ENCODE measurements around the gene CRHR1. TPM values are rescaled to one million over a fixed set of nuclear protein-coding genes. Genes with fewer than 3 reads are reported as not detected.

The CRHR1 gene
- total RNA-seq, 1 donor = under 0.01 TPM

DNA sequence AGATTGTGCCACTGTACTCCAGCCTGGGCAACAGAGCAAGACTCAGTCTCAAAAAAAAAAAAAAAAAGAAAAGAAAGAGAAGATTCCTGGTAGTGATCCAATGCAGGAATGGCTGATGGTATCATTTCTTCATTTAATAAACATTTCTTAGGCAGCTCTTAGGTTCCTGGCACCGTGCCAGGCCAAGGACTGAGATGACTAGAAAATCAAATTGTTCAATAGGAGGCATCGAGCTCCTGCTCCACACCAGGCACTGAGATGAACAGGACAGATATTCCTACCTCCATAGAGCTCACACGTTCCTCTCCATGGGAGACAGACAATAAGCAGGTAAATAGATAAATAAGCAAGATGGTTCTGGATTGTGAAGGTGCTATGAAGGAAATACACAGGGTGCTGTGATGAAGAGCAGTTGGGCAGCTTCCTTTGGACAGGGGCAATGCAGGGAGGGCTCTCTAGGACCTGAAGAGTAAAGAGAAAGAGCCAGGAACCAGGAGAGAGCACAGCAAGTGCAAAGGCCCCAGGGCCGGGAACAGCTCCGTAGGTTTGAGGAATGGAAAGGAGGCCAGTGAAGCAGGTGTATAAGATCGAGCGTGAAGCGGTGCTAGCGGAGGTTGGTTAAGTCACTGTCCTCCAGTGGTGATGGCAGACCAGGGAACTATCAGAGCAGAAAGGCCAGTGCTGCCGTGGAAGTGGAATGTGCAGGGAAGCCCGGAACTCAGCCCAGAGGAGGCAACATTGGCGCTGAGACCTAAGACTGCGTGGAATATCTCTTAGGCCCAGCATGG, 26.5 kb upstream of the CRHR1 start:
- DNase-seq (ENCODE audit: low read depth in 2 of 3, low spot score in 2 of 3) = no peak

DNA sequence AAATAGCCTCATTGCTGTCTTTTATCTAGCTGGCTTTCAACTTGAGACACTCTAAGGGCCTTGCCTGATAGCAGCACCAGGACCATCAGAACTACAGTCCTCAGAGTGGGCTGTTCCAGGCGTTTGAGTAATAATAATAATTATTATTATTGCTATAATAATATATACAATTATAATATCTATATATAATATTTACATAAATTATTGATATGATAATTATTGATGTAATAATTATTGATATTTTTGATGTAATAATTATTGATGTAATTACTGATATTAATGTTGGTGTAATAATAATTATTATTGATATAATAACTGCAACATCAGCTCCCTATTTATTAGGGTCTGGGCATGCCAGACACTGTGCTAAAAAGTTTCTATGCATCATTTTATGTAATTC, 25.6 kb upstream of the CRHR1 start:
- DNase-seq (ENCODE audit: low read depth in 2 of 3, low spot score in 2 of 3) = no peak

GRCh38 chr17:45759761-45760160, 24.4 kb upstream of the CRHR1 start:
- DNase-seq (ENCODE audit: low read depth in 2 of 3, low spot score in 2 of 3) = no peak

DNA sequence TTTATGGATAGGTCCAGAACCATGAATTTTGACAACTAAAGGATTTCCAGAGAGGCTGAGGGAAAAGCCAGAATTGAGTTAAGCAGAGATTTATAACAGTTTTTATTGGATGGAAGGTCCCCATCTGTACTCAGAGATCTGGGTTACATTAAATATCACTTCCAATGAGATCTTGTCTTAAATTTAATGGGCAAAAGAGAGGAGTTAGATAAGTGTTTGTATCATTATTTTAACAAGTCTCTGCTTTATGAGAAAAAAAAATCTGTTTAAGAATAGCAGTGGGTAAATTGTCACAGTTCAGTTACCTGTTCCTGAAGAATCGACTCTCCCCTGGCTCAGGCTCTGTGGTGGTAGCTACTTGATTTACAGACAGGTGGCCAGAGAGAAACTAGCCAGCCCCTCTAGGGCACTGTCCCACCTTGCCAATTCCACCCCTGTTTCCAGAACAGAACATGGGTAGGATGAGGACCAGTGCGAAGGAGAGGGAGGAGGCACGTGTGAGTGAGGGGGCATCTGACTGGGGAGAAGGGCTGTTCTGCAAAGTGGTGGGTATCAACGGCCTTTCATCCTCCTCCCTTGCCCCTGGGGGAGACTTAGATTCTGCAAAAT, 22.1 kb upstream of the CRHR1 start:
- no peak for DNase-seq (ENCODE audit: low read depth in 2 of 3, low spot score in 2 of 3)

DNA sequence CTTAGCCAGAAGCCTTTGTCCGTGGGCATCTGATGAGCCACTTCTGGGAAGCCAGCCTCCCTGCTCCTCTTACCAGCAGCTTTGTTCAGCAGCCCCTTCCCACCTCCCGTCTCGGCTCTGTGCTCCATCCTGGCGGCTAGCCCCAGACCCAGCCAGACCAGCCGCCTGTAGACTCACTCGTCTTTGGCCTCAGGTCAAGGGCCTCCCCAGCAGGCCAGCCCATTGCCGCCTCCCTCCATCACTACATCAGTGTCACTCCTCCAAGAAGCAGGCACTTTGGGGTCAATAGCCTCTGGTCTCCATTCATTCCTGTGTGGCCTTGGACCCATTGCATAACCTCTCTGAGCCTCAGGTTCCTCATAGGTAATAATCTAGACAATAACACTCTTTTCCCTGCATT, 20.9 kb upstream of the CRHR1 start:
- DNase-seq (ENCODE audit: low read depth in 2 of 3, low spot score in 2 of 3) = no peak

- no peak for DNase-seq (ENCODE audit: low read depth in 2 of 3, low spot score in 2 of 3)
These were observed 19.6 kb upstream of the CRHR1 start for GRCh38 chr17:45764479-45764878.

- DNase-seq (ENCODE audit: low read depth in 2 of 3, low spot score in 2 of 3) = no peak
These were observed 16.1 kb upstream of the CRHR1 start for GRCh38 chr17:45768000-45768399.

DNA sequence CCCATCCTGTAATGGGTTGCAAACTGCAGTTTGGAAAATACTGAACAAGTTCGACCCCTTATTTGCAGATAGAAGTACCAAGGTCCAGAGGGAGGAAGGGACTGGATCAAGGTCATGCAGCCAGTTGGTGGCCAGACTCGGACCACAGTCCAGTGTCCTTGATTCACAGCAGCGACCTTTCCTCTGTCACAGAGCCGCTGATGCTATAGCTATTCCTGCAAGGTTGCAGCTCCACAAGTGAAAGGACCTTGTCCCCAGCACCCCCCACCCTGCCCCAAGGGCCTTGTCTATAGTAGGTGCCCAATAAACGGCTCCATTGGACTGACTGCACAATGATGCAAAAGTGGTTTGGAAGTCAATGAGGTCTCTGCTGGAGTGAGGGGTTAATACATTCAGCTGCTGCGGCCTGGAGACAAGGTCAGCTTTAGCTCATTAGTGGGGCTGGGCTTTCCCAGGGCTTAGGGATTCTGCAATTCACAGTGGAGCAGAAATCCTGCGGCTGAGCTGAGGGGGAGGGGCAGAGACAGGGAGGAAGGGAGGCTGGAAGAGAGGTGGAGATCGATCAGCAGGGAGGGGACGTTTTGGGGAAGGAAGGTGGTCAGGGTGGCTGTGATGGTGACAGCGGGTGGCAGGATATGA, 13.4 kb upstream of the CRHR1 start:
- DNase-seq (ENCODE audit: low read depth in 2 of 3, low spot score in 2 of 3) = no peak

GRCh38 chr17:45771271-45771959, 12.7 kb upstream of the CRHR1 start:
- DNase-seq (ENCODE audit: low read depth in 2 of 3, low spot score in 2 of 3) = no peak

- DNase-seq (ENCODE audit: low read depth in 2 of 3, low spot score in 2 of 3) = no peak
These were observed 9.0 kb upstream of the CRHR1 start for GRCh38 chr17:45775148-45775547.

DNA sequence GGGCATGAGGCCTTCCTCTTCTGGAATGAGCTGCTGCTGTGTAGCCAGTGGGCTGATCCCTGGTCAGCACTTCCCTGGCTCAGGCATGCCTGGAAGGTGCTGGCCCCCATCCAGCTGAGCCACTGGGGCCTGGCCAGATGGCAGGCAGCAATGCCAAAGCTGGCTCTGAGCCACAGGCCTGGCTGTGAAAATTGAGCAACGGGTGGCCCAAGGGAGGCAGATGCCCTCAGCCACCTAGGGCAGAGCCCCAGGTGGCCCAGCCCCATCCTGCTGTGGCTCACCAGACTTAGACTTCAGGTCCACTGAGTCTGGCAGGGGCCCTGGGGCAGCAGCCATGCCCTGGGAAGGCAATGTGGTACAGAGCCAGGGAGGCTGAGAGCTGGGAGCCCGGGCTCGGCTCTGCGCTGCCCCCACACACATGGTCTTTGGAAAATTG, 8.5 kb upstream of the CRHR1 start:
- no peak for DNase-seq (ENCODE audit: low read depth in 2 of 3, low spot score in 2 of 3)

- no peak for DNase-seq (ENCODE audit: low read depth in 2 of 3, low spot score in 2 of 3)
These were observed 7.2 kb upstream of the CRHR1 start for GRCh38 chr17:45776896-45777295.

GRCh38 chr17:45777388-45777787, 6.7 kb upstream of the CRHR1 start:
- DNase-seq (ENCODE audit: low read depth in 2 of 3, low spot score in 2 of 3) = no peak

GRCh38 chr17:45780921-45781320, 3.2 kb upstream of the CRHR1 start:
- DNase-seq (ENCODE audit: low read depth in 2 of 3, low spot score in 2 of 3) = no peak

GRCh38 chr17:45782889-45783592, 1.1 kb upstream of the CRHR1 start:
- peak in 2 of 3 donors; percentile 52 to 53 for DNase-seq (ENCODE audit: low read depth in 2 of 3, low spot score in 2 of 3)

DNA sequence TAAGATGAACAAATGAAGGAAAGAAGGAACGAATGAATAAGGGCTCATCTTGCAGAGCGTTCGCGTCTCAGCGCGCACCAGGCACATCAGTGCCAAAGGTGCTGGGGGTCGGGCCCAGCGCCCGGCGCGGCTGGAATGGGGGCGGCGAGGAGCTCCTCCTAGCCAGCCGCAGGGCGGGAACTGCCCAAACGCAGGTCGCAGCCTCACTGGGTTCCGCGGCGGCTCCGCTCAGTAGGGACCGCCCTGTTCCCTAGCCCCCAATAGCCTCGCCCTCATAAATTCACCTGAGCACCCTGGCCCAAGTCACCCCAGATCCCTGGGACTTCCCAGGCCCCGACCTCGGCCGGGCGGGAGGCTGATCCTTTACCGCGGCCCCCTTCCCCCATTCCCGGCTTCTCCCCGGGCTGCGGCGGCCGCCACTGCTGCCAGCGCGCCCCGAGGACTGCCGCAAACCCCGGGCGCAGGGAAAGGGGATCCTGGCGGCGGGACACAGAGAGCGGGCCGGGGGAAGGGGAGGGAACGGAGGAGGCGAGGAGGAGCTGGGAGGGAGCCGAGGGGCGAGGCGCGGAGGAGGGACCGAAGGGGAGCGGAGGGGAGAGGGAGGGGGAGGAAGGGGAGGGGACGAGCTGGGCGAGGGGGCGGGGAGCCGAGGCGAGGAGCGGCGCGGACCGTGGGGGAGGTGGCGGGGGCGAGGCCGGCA, 377 bp upstream of the CRHR1 start:
- DNase-seq (ENCODE audit: low read depth in 2 of 3, low spot score in 2 of 3) = no peak

DNA sequence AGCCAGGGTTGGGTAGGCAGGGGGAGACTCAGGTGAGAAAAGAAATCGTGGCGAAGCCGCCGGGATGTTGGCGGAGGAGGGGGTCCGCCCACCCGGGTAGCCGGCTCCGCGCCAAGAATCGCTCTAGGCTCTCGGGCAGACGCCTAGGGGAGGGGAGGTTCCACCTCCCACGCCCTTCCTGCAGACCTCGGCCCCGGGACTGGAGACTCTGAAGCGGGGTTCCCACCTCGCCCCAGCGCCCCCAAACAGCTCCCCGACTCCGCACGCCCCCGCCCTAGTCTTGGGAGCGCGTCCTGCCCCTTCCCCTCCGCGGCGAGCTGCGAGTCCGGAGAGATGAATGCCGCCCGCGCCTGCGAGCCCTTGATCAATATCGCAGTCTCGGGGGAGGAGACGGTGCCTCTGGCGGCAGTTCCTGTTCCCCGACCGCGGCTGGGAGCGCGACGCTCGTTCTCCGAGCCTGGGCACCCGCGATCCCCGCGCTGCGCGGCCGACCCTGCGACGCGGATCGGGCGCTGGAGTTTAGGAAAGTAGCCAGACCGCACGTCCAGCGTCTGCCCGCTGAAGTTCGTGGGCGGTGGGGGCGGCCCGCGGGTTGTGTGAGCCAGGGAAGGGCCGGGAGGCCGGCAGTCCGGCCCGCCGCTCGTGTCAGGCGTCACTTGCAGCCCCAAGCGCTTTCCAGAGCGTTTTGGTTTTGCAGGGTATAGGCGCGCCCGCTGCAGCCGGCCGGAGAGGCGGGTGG, 790 bp downstream of the CRHR1 start:
- peak in 2 of 3 donors; percentile 37 to 41 for DNase-seq (ENCODE audit: low read depth in 2 of 3, low spot score in 2 of 3)

DNA sequence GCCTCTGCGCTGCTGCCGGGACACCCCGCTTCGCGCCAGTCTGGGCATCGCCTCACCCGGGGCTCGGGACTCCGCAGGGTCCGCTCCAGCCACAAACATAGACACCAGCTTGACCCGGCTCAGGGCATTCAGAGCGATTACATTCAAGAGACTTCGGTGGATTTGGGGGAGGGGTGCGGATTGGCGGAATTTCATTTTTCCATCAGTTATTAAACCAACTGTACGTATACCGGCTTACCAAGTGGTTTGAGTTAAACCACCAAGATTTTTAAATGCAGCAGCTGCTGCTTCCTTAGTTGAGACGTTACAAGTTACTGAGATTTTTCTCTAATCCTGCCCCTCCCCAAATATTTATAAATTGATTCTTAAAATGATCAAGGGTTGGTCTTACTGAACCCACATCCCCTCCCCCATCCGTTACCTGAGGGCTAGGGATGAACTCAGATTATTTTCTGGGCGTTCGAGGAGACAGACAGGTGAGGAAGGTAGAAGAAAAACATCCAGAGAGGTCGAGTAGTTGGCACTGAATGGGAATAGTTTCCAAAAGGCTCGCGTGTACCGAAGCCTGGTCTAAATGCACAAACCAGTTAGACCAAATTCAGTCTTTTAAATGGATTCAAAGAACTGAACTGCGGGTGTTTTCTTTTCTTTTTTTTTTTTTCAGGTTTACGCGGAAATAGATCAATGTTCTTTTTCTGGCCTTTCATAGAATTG, 1.5 kb downstream of the CRHR1 start:
- no peak for DNase-seq (ENCODE audit: low read depth in 2 of 3, low spot score in 2 of 3)

GRCh38 chr17:45786349-45786748, 2.2 kb downstream of the CRHR1 start:
- no peak for DNase-seq (ENCODE audit: low read depth in 2 of 3, low spot score in 2 of 3)

All from hematopoietic multipotent progenitor cell (in vitro differentiated cells).